Panc1 (cell line): ENCODE data around the gene KAZALD1. TPM values are rescaled to one million over a fixed set of nuclear protein-coding genes. Genes with fewer than 3 reads are reported as not detected.

Source experiments
- ATAC-seq: fragments of 200-7000 bp; cut with Tn5 transposase; 2 replicates; pipeline ENCODE4 v1.9.1; 2020; ENCODE audit warnings: mild to moderate bottlenecking, moderate library complexity
- BruUV-seq: library from RNA; stranded (reverse); fragments of 400-500 nt; replicated peaks from 2 replicates; lab custom pipeline; 2021; lab: Mats Ljungman, UMichigan
- CTCF ChIA-PET: fragments of 300-600 bp; sonication (Branson Sonifier 250); formaldehyde crosslinking; loops from one replicate; lab custom pipeline; 2022; ENCODE audit warnings: antibody characterized with exemption; lab: Charles Lee
- POLR2A ChIA-PET: fragments of 300-600 bp; sonication (Branson Sonifier 250); formaldehyde crosslinking; loops from one replicate; lab custom pipeline; 2022; ENCODE audit warnings: antibody characterized with exemption; lab: Charles Lee
- DNase-seq: peaks from one replicate; pipeline ENCODE4 v3.0.0-alpha.2; 2010; ENCODE audit warnings: low read depth, low spot score
- H3K27ac ChIP-seq: 2 replicates; pipeline ENCODE4 v1.5.1; 2011; ENCODE audit warnings: mild to moderate bottlenecking, low read length, inconsistent platforms
- H3K27me3 ChIP-seq: fragments of 200-500 bp; sonication (Bioruptor generic); 2 replicates; pipeline ENCODE4 v1.6.0; 2014; ENCODE audit warnings: low read length, inconsistent platforms; ENCODE audit not compliant: control insufficient read depth, insufficient read depth
- H3K36me3 ChIP-seq: fragments of 200-500 bp; sonication (Bioruptor generic); 2 replicates; pipeline ENCODE4 v1.5.1; 2014; ENCODE audit warnings: inconsistent platforms, mild to moderate bottlenecking, low read length, moderate library complexity; ENCODE audit not compliant: control insufficient read depth, insufficient read depth
- H3K4me1 ChIP-seq: 2 replicates; pipeline ENCODE4 v1.5.1; 2011; ENCODE audit warnings: inconsistent platforms, mild to moderate bottlenecking, low read length, moderate library complexity; ENCODE audit not compliant: control insufficient read depth, insufficient read depth
- H3K4me3 ChIP-seq, 2 experiments: 2 replicates each; pipeline ENCODE4 v1.5.1; 2011 to 2012; ENCODE audit warnings: low read depth in 2 of 2, low read length in 2 of 2, mild to moderate bottlenecking in 2 of 2, inconsistent platforms in 1 of 2, moderate library complexity in 1 of 2
- H3K9me3 ChIP-seq: fragments of 200-500 bp; sonication (Bioruptor generic); 2 replicates; pipeline ENCODE4 v1.5.1; 2014; ENCODE audit warnings: low read depth, mild to moderate bottlenecking, inconsistent platforms, low read length, moderate library complexity; ENCODE audit not compliant: control insufficient read depth, insufficient read depth
- POLR2AphosphoS5 ChIP-seq: IDR thresholded peaks from 2 replicates; pipeline ENCODE4 v1.6.1; 2012; ENCODE audit warnings: mild to moderate bottlenecking, low read depth, low read length, moderate library complexity
- REST ChIP-seq, 2 experiments: IDR thresholded peaks; 2 replicates each; pipeline ENCODE4 v1.6.1; 2011 to 2012; ENCODE audit warnings: low read depth in 2 of 2, control low read depth in 1 of 2, low read length in 1 of 2, mild to moderate bottlenecking in 1 of 2, moderate library complexity in 1 of 2; ENCODE audit not compliant: insufficient read depth in 1 of 2
- SIN3A ChIP-seq: IDR thresholded peaks from 2 replicates; pipeline ENCODE4 v1.6.1; 2012; ENCODE audit warnings: low read depth, mild to moderate bottlenecking, low read length, moderate library complexity, borderline replicate concordance; ENCODE audit not compliant: insufficient read depth
- TCF7L2 ChIP-seq: IDR thresholded peaks from 2 replicates; pipeline ENCODE4 v1.6.1; 2011; ENCODE audit warnings: mild to moderate bottlenecking, low read depth, low read length, inconsistent platforms
- in situ Hi-C: cut with HindIII; loops from 2 replicates; pipeline ENCODE4 v1.10.0; 2016; ENCODE audit warnings: low sequenced_read_pairs, low pct_unique_long_range_greater_than_20kb
- intact Hi-C: fragments of 100-400 bp; cut with micrococcal nuclease; formaldehyde crosslinking; loops from one replicate; pipeline ENCODE4 v1.10.0; 2022; ENCODE audit not compliant: unreplicated experiment
- total RNA-seq: library from RNA; stranded (reverse); gene quantifications from one replicate; pipeline ENCODE4 v1.2.1, GENCODE V29; 2021; ENCODE audit not compliant: unreplicated experiment
- TF ChIP-seq, protein P1 (sequence below): fragments of 450-650 bp; IDR thresholded peaks from 2 replicates; pipeline ENCODE4 v1.5.1; 2017; ENCODE audit warnings: mild to moderate bottlenecking

The KAZALD1 gene
- total RNA-seq, 1 experiment from 2014 or later: 21.2 TPM

GRCh38 chr10:101087376-101087775, 25.6 kb downstream of the KAZALD1 start:
- DNase-seq (no peak), ATAC-seq (no peak)
- no peaks in the 10 kb centered on the region for H3K4me1 ChIP-seq
- no peaks in the 10 kb centered on the region for H3K36me3 ChIP-seq
- TF ChIP-seq TCF7L2: no peak
- in situ Hi-C loops: no loop called here
- CTCF ChIA-PET: interaction anchor here (1.7 kb wide), 1 partner anchor 9 kb away, joined by 6 read pairs; no protein-coding TSS in a partner anchor
- intact Hi-C loops: no loop called here
- no peak overlapping the region for H3K27ac ChIP-seq
- peaks cover 8% of the 10 kb centered on the region for H3K27me3 ChIP-seq
- POLR2A ChIA-PET: interaction anchor here (1.0 kb wide), 1 partner anchor 42 kb away, joined by 4 read pairs; no protein-coding TSS in a partner anchor
- no TSS peak for BruUV-seq
- no peaks in the 10 kb centered on the region for H3K9me3 ChIP-seq
- no peak overlapping the region for H3K4me3 ChIP-seq

- no peak for DNase-seq
- in situ Hi-C loops (no loop called here), intact Hi-C loops (no loop called here)
- no peak overlapping the region for H3K27ac ChIP-seq
- H3K36me3 ChIP-seq: no peaks in the 10 kb centered on the region
- no TSS peak for BruUV-seq
- no peak for ATAC-seq
- ChIA-PET POLR2A (no interaction called here), CTCF (interaction anchor here (0.8 kb wide), 1 partner anchor 47 kb away, joined by 3 read pairs; no protein-coding TSS in a partner anchor)
- TF ChIP-seq SIN3A (no peak), TCF7L2 (no peak), POLR2AphosphoS5 (no peak), REST (IDR thresholded peaks at IDR 0.05; ENCODE audit: insufficient read depth in 1 of 2, low read depth in 2 of 2, low read length in 1 of 2) (no peak)
- no peaks in the 10 kb centered on the region for H3K9me3 ChIP-seq
- peaks cover 5% of the 10 kb centered on the region for H3K27me3 ChIP-seq
- H3K4me3 ChIP-seq: no peak overlapping the region
- H3K4me1 ChIP-seq: no peaks in the 10 kb centered on the region
Observed at GRCh38 chr10:101087965-101088364, 26.2 kb downstream of the KAZALD1 start.

- Histone ChIP-seq H3K4me3 (no peak overlapping the region), H3K27ac (no peak overlapping the region), H3K4me1 (no peaks in the 10 kb centered on the region), H3K27me3 (no peaks in the 10 kb centered on the region; the same call in 1 of the 2 replicates), H3K9me3 (no peaks in the 10 kb centered on the region), H3K36me3 (no peaks in the 10 kb centered on the region)
- TF ChIP-seq POLR2AphosphoS5: no peak
- no peak for TF ChIP-seq TCF7L2
- TF ChIP-seq SIN3A: no peak
- TF ChIP-seq REST (IDR thresholded peaks at IDR 0.05; ENCODE audit: insufficient read depth in 1 of 2, low read depth in 2 of 2, low read length in 1 of 2): no peak
- TF ChIP-seq, protein P1, sequence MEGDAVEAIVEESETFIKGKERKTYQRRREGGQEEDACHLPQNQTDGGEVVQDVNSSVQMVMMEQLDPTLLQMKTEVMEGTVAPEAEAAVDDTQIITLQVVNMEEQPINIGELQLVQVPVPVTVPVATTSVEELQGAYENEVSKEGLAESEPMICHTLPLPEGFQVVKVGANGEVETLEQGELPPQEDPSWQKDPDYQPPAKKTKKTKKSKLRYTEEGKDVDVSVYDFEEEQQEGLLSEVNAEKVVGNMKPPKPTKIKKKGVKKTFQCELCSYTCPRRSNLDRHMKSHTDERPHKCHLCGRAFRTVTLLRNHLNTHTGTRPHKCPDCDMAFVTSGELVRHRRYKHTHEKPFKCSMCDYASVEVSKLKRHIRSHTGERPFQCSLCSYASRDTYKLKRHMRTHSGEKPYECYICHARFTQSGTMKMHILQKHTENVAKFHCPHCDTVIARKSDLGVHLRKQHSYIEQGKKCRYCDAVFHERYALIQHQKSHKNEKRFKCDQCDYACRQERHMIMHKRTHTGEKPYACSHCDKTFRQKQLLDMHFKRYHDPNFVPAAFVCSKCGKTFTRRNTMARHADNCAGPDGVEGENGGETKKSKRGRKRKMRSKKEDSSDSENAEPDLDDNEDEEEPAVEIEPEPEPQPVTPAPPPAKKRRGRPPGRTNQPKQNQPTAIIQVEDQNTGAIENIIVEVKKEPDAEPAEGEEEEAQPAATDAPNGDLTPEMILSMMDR: no peak
- POLR2A ChIA-PET: no interaction called here
- no peak for DNase-seq
- BruUV-seq: no TSS peak
- intact Hi-C loops: no loop called here
- CTCF ChIA-PET: no interaction called here
- in situ Hi-C loops: no loop called here
- ATAC-seq: no peak
Observed at GRCh38 chr10:101089520-101090299, 27.9 kb downstream of the KAZALD1 start.
